Measurements from ENCODE around the gene USP20. TPM values are rescaled to one million over a fixed set of nuclear protein-coding genes. Genes with fewer than 3 reads are reported as not detected.

USP20 gene
- total RNA-seq, 1 donor from 2014 or later, result 10.8 TPM

DNA sequence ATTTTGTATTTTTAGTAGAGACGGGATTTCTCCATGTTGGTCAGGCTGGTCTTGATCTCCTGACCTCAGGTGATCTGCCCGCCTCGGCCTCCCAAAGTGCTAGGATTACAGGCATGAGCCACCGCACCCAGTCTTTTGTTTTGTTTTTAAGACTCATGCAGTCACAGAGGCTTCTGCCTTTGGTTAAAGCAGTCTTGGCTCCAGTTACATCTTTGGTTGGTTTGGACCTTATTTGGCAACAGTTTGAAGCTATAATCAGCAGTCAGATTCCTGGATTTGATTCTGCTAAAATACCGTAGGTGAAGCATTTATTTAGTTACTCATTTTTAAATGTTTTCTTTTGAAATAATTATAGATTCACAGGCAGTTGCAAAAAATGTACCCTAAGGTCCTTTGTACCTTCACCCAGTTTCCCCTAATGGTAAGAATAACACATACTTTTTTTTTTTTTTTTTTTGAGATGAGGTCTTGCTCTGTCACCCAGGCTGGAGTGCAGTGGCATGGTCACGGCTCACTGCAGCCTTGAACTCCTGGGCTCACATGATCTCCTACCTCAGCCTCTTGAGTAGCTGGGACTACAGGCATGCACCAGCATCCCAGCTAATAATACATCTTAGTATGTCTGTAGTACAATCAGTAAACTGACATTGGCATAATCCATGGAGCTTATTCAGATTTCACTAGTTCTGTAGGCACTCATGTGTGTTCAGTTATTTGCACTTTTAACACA lies 15.7 kb downstream of the USP20 start:
- Mint-ChIP-seq H3K9me3 (no peaks in the 10 kb centered on the region), H3K36me3 (peaks cover 27% of the 10 kb centered on the region), H3K27me3 (ENCODE audit: insufficient read depth, low read depth) (no peaks in the 10 kb centered on the region), H3K4me1 (no peaks in the 10 kb centered on the region), H3K4me3 (no peak overlapping the region), H3K27ac (no peak overlapping the region)
- Histone ChIP-seq H2AFZ (replicated peaks) (no peak overlapping the region), H3K27me3 (no peaks in the 10 kb centered on the region), H3K36me3 (no peaks in the 10 kb centered on the region), H3K9me3 (ENCODE audit: low read depth) (no peaks in the 10 kb centered on the region), H3F3A (ENCODE audit: low read depth) (no peaks in the 10 kb centered on the region), H4K20me1 (ENCODE audit: low read depth) (no peaks in the 10 kb centered on the region), H3K4me3 (no peak overlapping the region), H3K4me2 (no peak overlapping the region), H3K79me2 (ENCODE audit: low read depth) (no peaks in the 10 kb centered on the region), H3K4me1 (no peaks in the 10 kb centered on the region), H3K9ac (no peak overlapping the region), H3K27ac (no peak overlapping the region)
- no peak for DNase-seq (ENCODE audit: low spot score)
- TF ChIP-seq, protein P1, sequence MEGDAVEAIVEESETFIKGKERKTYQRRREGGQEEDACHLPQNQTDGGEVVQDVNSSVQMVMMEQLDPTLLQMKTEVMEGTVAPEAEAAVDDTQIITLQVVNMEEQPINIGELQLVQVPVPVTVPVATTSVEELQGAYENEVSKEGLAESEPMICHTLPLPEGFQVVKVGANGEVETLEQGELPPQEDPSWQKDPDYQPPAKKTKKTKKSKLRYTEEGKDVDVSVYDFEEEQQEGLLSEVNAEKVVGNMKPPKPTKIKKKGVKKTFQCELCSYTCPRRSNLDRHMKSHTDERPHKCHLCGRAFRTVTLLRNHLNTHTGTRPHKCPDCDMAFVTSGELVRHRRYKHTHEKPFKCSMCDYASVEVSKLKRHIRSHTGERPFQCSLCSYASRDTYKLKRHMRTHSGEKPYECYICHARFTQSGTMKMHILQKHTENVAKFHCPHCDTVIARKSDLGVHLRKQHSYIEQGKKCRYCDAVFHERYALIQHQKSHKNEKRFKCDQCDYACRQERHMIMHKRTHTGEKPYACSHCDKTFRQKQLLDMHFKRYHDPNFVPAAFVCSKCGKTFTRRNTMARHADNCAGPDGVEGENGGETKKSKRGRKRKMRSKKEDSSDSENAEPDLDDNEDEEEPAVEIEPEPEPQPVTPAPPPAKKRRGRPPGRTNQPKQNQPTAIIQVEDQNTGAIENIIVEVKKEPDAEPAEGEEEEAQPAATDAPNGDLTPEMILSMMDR (IDR thresholded peaks at IDR 0.05), result no peak
- TF ChIP-seq EZH2 (IDR thresholded peaks at IDR 0.05), result no peak
- TF ChIP-seq EZH2phosphoT487 (IDR thresholded peaks at IDR 0.05), result no peak

DNA sequence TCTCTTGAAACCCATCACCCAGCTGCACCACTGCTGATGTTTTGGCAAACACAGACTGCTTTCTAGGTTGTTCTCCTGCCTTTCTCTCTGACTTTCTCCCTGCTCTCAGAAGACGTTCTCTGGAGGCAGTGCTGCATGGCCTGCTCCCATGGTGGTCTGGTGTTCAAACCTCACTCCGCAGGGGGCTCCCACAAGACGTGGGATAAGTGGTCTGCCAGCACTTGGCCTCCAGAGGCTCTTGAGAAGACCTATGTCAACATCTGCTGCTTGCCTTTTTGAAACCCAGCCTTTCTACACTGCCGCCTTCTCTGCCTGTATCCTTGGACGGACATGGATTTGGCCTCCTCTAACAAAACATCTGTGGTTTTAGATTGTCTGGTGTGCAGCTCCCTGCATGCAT lies 16.6 kb downstream of the USP20 start:
- no peaks in the 10 kb centered on the region for H3K36me3 ChIP-seq
- Mint-ChIP-seq H3K4me3 (no peak overlapping the region), H3K27ac (no peak overlapping the region)

DNA sequence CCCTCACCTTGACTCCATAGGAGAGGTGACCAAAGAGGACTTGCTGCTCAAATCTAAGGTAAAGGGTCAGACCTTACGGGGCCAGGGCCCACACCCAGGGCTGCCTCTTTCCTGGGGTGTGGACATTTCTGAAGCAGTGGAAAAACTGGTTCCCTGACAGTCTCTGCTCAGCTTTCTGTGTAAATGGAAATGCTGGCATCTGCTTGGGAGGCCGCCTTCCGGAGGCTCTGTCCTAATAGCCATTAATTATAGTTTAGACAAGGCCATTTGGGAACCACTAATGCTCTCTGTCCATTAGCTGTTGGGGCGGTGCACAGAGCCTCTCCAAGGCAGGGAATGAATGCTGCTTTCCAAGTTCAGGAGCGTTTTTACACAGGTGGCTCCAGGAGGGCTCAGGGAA lies 17.3 kb downstream of the USP20 start:
- Histone ChIP-seq H3K36me3 (no peaks in the 10 kb centered on the region), H4K20me1 (ENCODE audit: low read depth) (no peaks in the 10 kb centered on the region), H3K79me2 (ENCODE audit: low read depth) (no peaks in the 10 kb centered on the region), H3K9ac (no peak overlapping the region), H3K9me3 (ENCODE audit: low read depth) (no peaks in the 10 kb centered on the region), H3K4me3 (no peak overlapping the region), H3F3A (ENCODE audit: low read depth) (no peaks in the 10 kb centered on the region), H3K27me3 (no peaks in the 10 kb centered on the region), H3K4me2 (no peak overlapping the region), H3K27ac (no peak overlapping the region), H3K4me1 (no peaks in the 10 kb centered on the region), H2AFZ (replicated peaks) (no peak overlapping the region)
- DNase-seq (ENCODE audit: low spot score), result no peak
- H3K4me3 Mint-ChIP-seq, result no peak overlapping the region
- H3K27me3 Mint-ChIP-seq (ENCODE audit: insufficient read depth, low read depth), result no peaks in the 10 kb centered on the region
- no peaks in the 10 kb centered on the region for H3K9me3 Mint-ChIP-seq
- no peaks in the 10 kb centered on the region for H3K4me1 Mint-ChIP-seq
- peaks cover 27% of the 10 kb centered on the region for H3K36me3 Mint-ChIP-seq
- no peak overlapping the region for H3K27ac Mint-ChIP-seq
- TF ChIP-seq EZH2 (IDR thresholded peaks at IDR 0.05) (no peak), EZH2phosphoT487 (IDR thresholded peaks at IDR 0.05) (no peak)
- TF ChIP-seq, protein P1 (IDR thresholded peaks at IDR 0.05), result no peak

More for the DNA sequence above, 16.6 kb downstream of the USP20 start:
- Histone ChIP-seq H2AFZ (replicated peaks) (no peak overlapping the region), H4K20me1 (ENCODE audit: low read depth) (no peaks in the 10 kb centered on the region), H3F3A (ENCODE audit: low read depth) (no peaks in the 10 kb centered on the region), H3K4me2 (no peak overlapping the region), H3K4me3 (no peak overlapping the region), H3K27ac (no peak overlapping the region), H3K27me3 (no peaks in the 10 kb centered on the region), H3K9me3 (ENCODE audit: low read depth) (no peaks in the 10 kb centered on the region), H3K4me1 (no peaks in the 10 kb centered on the region), H3K9ac (no peak overlapping the region), H3K79me2 (ENCODE audit: low read depth) (no peaks in the 10 kb centered on the region)
- no peaks in the 10 kb centered on the region for H3K27me3 Mint-ChIP-seq (ENCODE audit: insufficient read depth, low read depth)
- H3K4me1 Mint-ChIP-seq, result no peaks in the 10 kb centered on the region
- TF ChIP-seq EZH2phosphoT487 (IDR thresholded peaks at IDR 0.05) (no peak), EZH2 (IDR thresholded peaks at IDR 0.05) (no peak)
- TF ChIP-seq, protein P1 (IDR thresholded peaks at IDR 0.05), result no peak
- peaks cover 27% of the 10 kb centered on the region for H3K36me3 Mint-ChIP-seq
- DNase-seq (ENCODE audit: low spot score), result no peak
- H3K9me3 Mint-ChIP-seq, result no peaks in the 10 kb centered on the region

Data from neural progenitor cell (in vitro differentiated cells).